ENCODE data around the gene THBS4.

DNA sequence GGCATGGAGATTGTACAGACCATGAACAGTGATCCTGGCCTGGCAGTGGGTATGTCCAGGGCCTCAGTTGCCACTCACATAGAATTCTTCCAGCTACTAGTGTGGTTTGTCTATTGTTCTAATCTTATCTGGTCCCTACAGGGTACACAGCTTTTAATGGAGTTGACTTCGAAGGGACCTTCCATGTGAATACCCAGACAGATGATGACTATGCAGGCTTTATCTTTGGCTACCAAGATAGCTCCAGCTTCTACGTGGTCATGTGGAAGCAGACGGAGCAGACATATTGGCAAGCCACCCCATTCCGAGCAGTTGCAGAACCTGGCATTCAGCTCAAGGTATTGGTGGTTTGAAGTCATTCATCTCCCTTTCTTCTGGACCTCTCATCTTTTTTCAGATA is 43.8 kb downstream of the THBS4 start:
- TF ChIP-seq RARB (CRISPR knock-in tag; IDR thresholded peaks at IDR 0.05) (no peak), TOX (CRISPR knock-in tag; IDR thresholded peaks at IDR 0.05; ENCODE audit: borderline replicate concordance) (no peak), ZNF565 (CRISPR knock-in tag; conservative IDR thresholded peaks at IDR 0.05; ENCODE audit: low read depth) (no peak), ARNTL (CRISPR knock-in tag; IDR thresholded peaks at IDR 0.05; ENCODE audit: borderline replicate concordance, low read depth) (no peak), ZFP3 (CRISPR knock-in tag; IDR thresholded peaks at IDR 0.05) (no peak), ESRRG (CRISPR knock-in tag; IDR thresholded peaks at IDR 0.05) (no peak), PATZ1 (CRISPR knock-in tag; IDR thresholded peaks at IDR 0.05; ENCODE audit: borderline replicate concordance) (no peak), TCF4 (CRISPR knock-in tag; IDR thresholded peaks at IDR 0.05; ENCODE audit: borderline replicate concordance) (no peak), ZNF70 (CRISPR knock-in tag; IDR thresholded peaks at IDR 0.05) (no peak), ZFP30 (CRISPR knock-in tag; IDR thresholded peaks at IDR 0.05) (no peak), ZNF8 (CRISPR knock-in tag; IDR thresholded peaks at IDR 0.05) (no peak), ISL1 (CRISPR knock-in tag; IDR thresholded peaks at IDR 0.05) (no peak), ZC3H10 (CRISPR knock-in tag; IDR thresholded peaks at IDR 0.05) (no peak)
- TF ChIP-seq, protein P1, sequence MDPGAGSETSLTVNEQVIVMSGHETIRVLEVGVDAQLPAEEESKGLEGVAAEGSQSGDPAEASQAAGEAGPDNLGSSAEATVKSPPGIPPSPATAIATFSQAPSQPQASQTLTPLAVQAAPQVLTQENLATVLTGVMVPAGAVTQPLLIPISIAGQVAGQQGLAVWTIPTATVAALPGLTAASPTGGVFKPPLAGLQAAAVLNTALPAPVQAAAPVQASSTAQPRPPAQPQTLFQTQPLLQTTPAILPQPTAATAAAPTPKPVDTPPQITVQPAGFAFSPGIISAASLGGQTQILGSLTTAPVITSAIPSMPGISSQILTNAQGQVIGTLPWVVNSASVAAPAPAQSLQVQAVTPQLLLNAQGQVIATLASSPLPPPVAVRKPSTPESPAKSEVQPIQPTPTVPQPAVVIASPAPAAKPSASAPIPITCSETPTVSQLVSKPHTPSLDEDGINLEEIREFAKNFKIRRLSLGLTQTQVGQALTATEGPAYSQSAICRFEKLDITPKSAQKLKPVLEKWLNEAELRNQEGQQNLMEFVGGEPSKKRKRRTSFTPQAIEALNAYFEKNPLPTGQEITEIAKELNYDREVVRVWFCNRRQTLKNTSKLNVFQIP (CRISPR knock-in tag; IDR thresholded peaks at IDR 0.05; ENCODE audit: borderline replicate concordance, low read depth) = no peak

All from SK-N-SH treated with all-trans-retinoic acid at 6 μM for 48 hours (cell line).